Activated naive CD4-positive, alpha-beta T cell treated with anti-CD3 and anti-CD28 coated beads, Interleukin-2, amount 50 U/mL, for 72 hours (primary cell): ENCODE data around the gene GSK3A. TPM values are rescaled to one million over a fixed set of nuclear protein-coding genes. Genes with fewer than 3 reads are reported as not detected.

ENCODE experiments used
- ATAC-seq, 2 donors: fragments of 150-1000 bp; cut with Tn5 transposase; 2 replicates each; pipeline ENCODE4 v1.10.0; 2021; ENCODE audit warnings: mild to moderate bottlenecking in 2 of 2, moderate library complexity in 2 of 2
- DNase-seq, 2 donors: peaks; one replicate each; pipeline ENCODE4 v3.0.0; 2021 to 2022; ENCODE audit warnings: low spot score in 2 of 2
- H3K27ac Mint-ChIP-seq, 2 donors: one replicate each; pipeline ENCODE4 v1.8.0; 2022; ENCODE audit warnings: mild to moderate bottlenecking in 2 of 2, mixed read lengths in 2 of 2
- H3K36me3 Mint-ChIP-seq, 2 donors: one replicate each; pipeline ENCODE4 v1.8.0; 2022; ENCODE audit warnings: mixed read lengths in 2 of 2
- H3K9me3 Mint-ChIP-seq, 2 donors: one replicate each; pipeline ENCODE4 v1.8.0; 2022; ENCODE audit warnings: mixed read lengths in 2 of 2
- total RNA-seq, 2 donors: library from RNA; stranded (reverse); gene quantifications; one replicate each; pipeline ENCODE4 v1.2.3, GENCODE V29; 2022

GSK3A gene
- total RNA-seq, 2 donors from 2014 or later, result 38.1 to 39.5 TPM

- Mint-ChIP-seq H3K9me3 (no peaks in the 10 kb centered on the region), H3K36me3 (peaks cover 26 to 35% of the 10 kb centered on the region in 2 donors), H3K27ac (peak overlapping the region; percentile 74 to 92)
- DNase-seq (no peak), ATAC-seq (no peak)
Observed at GRCh38 chr19:42206871-42207755, 35.3 kb downstream of the GSK3A start.

DNA sequence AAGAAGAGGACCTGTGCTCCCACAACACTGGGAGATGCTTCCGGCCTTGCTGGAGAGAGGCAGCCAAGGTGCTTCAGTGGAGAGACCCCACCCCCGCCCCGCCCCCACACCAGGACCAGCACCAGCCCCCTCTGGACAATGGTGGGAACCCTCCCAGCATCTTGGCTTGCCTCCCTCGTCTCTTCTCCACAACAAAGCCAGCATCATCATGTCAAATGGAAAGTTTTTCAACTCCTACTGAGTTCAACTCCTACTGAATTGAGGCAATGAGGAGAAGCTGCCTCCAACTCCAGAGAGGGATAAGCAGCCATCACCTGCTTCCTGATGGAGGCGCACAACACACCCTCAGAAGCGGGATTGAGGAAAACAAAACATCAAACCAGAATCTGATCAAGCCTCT lies 37.7 kb downstream of the GSK3A start:
- peaks cover 27 to 51% of the 10 kb centered on the region in 2 donors for H3K36me3 Mint-ChIP-seq
- peak overlapping the region; percentile 24 to 78 for H3K27ac Mint-ChIP-seq
- ATAC-seq (no peak), DNase-seq (no peak)
- no peaks in the 10 kb centered on the region for H3K9me3 Mint-ChIP-seq

DNA sequence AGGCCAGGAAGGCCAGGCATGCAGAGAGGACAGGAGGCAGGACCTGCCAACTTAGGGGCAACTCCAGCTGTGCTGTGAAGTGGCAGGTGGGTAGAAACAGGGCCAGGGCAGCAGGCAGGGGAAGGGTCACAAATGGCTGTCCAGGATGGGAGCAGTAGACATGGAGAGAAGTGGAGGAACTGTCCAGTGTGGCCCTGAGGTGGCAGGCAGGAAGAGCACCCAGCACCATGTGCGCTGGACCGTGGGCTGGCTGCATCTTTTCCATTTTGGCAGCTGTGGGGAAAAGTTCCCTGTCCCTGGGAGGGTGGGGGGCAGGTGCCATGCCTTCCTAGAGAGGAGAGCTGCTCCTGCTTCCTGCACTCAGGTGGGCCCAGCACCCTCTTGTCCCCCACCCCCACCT lies 38.7 kb downstream of the GSK3A start:
- ATAC-seq, result no peak
- Mint-ChIP-seq H3K36me3 (peaks cover 25 to 58% of the 10 kb centered on the region in 2 donors), H3K27ac (peak overlapping the region in 1 of 2 donors; percentile 67), H3K9me3 (no peaks in the 10 kb centered on the region)
- DNase-seq, result no peak

GRCh38 chr19:42202290-42202880 lies 40.0 kb downstream of the GSK3A start:
- ATAC-seq, result no peak
- DNase-seq, result no peak
- Mint-ChIP-seq H3K36me3 (peaks cover 22 to 55% of the 10 kb centered on the region in 2 donors), H3K27ac (peak overlapping the region; percentile 67 to 90), H3K9me3 (no peaks in the 10 kb centered on the region)

GRCh38 chr19:42201489-42202289 lies 40.7 kb downstream of the GSK3A start:
- DNase-seq, result peak in 1 of 2 donors; percentile 73
- Mint-ChIP-seq H3K27ac (peak overlapping the region; percentile 67 to 90), H3K36me3 (peaks cover 22 to 56% of the 10 kb centered on the region in 2 donors), H3K9me3 (no peaks in the 10 kb centered on the region)
- ATAC-seq, result peak; percentile 56 to 70

GRCh38 chr19:42200116-42200715 lies 42.2 kb downstream of the GSK3A start:
- DNase-seq (no peak), ATAC-seq (no peak)
- Mint-ChIP-seq H3K36me3 (peaks cover 17 to 58% of the 10 kb centered on the region in 2 donors), H3K9me3 (no peaks in the 10 kb centered on the region), H3K27ac (peak overlapping the region; percentile 67 to 95)

GRCh38 chr19:42199440-42200115 lies 42.8 kb downstream of the GSK3A start:
- H3K9me3 Mint-ChIP-seq, result no peaks in the 10 kb centered on the region
- peak; percentile 72 to 76 for ATAC-seq
- H3K36me3 Mint-ChIP-seq, result peaks cover 17 to 58% of the 10 kb centered on the region in 2 donors
- H3K27ac Mint-ChIP-seq, result peak overlapping the region; percentile 67 to 95
- peak; percentile 60 to 79 for DNase-seq

DNA sequence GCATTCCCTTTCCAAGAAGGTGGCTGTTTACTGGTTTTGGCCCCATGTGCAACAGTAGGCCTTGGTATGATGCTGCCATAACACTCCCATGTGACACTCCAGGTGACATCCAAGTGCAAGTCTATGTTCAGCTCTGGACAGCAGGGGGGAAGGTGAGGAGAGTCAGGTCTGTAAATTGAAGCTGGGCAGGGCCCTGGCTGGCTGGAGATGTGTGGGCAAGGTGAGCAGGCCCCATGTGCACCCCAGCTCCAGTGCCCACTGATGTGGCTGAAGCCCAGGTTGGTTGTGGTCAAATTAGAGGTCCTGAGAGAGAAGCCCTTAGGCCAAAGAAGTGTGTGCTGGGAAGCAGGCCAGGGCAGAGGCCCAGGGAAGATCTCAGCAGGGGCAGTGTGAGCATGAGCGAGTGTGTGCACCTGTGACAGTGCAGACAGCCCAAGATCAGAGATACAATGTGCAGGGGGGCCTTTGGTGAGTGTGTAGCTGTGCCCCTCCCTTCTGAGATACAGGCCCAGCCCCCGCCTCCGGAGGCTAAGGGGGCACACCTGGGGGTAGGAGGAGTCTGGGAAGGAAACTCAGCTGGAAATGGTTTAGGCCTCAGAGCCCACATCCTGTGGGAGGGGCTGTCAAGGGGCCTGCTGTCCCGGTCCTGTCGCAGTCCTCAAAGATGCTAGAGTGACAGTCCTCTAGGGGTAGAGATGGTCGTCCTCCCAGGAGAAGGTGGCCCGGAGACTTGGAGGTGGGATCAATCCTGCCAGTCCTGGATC lies 43.5 kb downstream of the GSK3A start:
- Mint-ChIP-seq H3K27ac (peak overlapping the region; percentile 67 to 95), H3K9me3 (peaks cover 0 to 5% of the 10 kb centered on the region in 2 donors), H3K36me3 (peaks cover 21 to 64% of the 10 kb centered on the region in 2 donors)
- DNase-seq, result peak; percentile 46 to 68
- ATAC-seq, result peak; percentile 40 to 60

DNA sequence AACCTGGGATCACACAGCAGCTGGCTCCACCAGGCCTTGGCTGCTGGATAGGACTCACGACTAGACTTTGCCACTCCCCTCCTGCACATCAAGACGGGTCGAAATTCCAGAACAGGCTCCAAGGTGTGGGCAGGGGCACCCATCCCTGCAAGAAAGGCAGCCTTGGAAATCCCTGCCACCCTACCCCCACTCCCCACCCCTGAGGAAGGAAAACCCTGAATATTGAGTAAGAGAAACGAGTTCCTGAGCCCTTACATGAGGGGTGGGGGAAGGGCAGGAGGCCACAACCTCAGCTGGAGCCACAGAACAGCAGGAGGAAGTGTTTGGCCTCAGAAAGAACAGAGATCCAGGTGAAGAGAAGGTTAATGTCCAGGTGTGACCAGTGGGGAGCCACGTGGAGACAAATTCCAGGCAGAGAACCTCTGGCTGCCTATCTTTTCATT lies 45.0 kb downstream of the GSK3A start:
- DNase-seq (no peak), ATAC-seq (no peak)
- Mint-ChIP-seq H3K9me3 (peaks cover 0 to 8% of the 10 kb centered on the region in 2 donors), H3K27ac (peak overlapping the region in 1 of 2 donors; percentile 1), H3K36me3 (peaks cover 19 to 63% of the 10 kb centered on the region in 2 donors)

- Mint-ChIP-seq H3K9me3 (peaks cover 0 to 8% of the 10 kb centered on the region in 2 donors), H3K36me3 (peaks cover 15 to 52% of the 10 kb centered on the region in 2 donors), H3K27ac (peak overlapping the region in 1 of 2 donors; percentile 1)
- no peak for DNase-seq
- ATAC-seq, result no peak
Observed at GRCh38 chr19:42196011-42197001, 46.1 kb downstream of the GSK3A start.

GRCh38 chr19:42193706-42194105 lies 48.7 kb downstream of the GSK3A start:
- ATAC-seq, result no peak
- H3K9me3 Mint-ChIP-seq, result peaks cover 0 to 8% of the 10 kb centered on the region in 2 donors
- peak overlapping the region in 1 of 2 donors; percentile 34 for H3K27ac Mint-ChIP-seq
- peaks cover 10 to 31% of the 10 kb centered on the region in 2 donors for H3K36me3 Mint-ChIP-seq
- DNase-seq, result no peak

- H3K27ac Mint-ChIP-seq, result peak overlapping the region; percentile 6 to 34
- peaks cover 0 to 8% of the 10 kb centered on the region in 2 donors for H3K9me3 Mint-ChIP-seq
- H3K36me3 Mint-ChIP-seq, result peaks cover 8 to 28% of the 10 kb centered on the region in 2 donors
- DNase-seq (no peak), ATAC-seq (no peak)
Observed at GRCh38 chr19:42193294-42193693, 49.1 kb downstream of the GSK3A start.

DNA sequence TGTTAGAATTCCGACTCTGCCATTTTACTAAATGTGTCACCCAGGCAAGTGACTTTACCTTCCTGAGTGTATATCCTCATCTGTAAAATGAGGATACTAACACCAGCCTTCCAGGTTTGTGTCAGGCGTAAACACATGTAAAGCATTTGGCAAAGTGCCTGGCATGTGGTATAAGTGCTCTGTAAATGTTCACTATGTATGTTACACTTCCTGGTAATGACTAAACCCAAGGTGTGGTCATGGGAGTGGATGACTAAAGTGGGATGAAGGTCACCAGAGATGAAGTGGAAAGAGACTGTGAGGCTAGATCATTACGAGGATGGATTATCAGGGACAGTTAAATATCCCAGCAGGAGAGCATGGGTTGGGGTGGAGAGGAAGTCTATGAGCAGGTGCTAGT lies 50.5 kb downstream of the GSK3A start:
- H3K27ac Mint-ChIP-seq, result peak overlapping the region; percentile 0 to 60
- ATAC-seq (peak; percentile 90 to 94), DNase-seq (peak in 1 of 2 donors; percentile 53)
- H3K9me3 Mint-ChIP-seq, result peaks cover 0 to 8% of the 10 kb centered on the region in 2 donors
- peaks cover 8 to 28% of the 10 kb centered on the region in 2 donors for H3K36me3 Mint-ChIP-seq

DNA sequence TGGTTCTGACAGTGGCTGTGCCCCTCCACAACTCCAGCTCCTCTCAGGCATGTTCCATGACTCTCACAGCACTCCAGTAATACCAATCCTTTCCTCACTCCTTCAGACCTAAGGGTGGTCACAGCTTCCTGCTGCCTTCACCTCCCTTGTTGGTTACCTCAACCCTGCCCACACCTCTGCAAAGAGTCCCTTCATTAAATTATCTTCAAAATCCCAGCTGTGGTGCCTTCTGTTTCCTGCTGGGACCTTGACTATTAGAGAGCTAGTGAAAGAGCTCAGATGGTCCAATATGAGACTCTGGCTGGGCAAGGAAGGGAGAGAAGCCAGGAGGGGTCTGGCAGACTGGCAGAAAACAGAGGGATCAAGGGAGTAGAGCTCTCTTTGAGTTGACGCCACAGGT lies 51.1 kb downstream of the GSK3A start:
- peaks cover 8 to 24% of the 10 kb centered on the region in 2 donors for H3K36me3 Mint-ChIP-seq
- DNase-seq (no peak), ATAC-seq (peak; percentile 23 to 24)
- H3K9me3 Mint-ChIP-seq, result peaks cover 0 to 8% of the 10 kb centered on the region in 2 donors
- H3K27ac Mint-ChIP-seq, result peak overlapping the region; percentile 60 to 80
